Endothelial cell of umbilical vein (primary cell): ENCODE results near the gene GLI3. TPM values are rescaled to one million over a fixed set of nuclear protein-coding genes. Genes with fewer than 3 reads are reported as not detected.

Experiments used
- BruUV-seq: library from RNA; stranded (reverse); fragments of 400-500 nt; replicated peaks from 2 replicates; lab custom pipeline; 2021; lab: Mats Ljungman, UMichigan
- CTCF ChIA-PET: fragments of 300-600, 350-600 bp; sonication (Branson Sonifier 250); formaldehyde crosslinking; loops from one replicate; lab custom pipeline; 2021; ENCODE audit warnings: antibody characterized with exemption, inconsistent platforms; lab: Charles Lee
- POLR2A ChIA-PET: fragments of 300-600, 350-600 bp; sonication (Branson Sonifier 250); formaldehyde crosslinking; loops from one replicate; lab custom pipeline; 2021; ENCODE audit warnings: antibody characterized with exemption, inconsistent platforms; lab: Charles Lee
- DNase-seq: peaks from one replicate; pipeline ENCODE4 v3.0.0-alpha.2; 2011; ENCODE audit warnings: low read depth, low spot score
- FAIRE-seq: peaks from 2 replicates; lab custom pipeline; 2011; peaks lifted over from hg19 to GRCh38; lab: Jason Lieb, UNC
- H2AFZ ChIP-seq: 2 replicates; pipeline ENCODE4 v1.6.0; 2012; ENCODE audit warnings: low read depth, low read length, control low read depth, inconsistent platforms
- H3K27ac ChIP-seq: 2 replicates; pipeline ENCODE4 v1.5.1; 2011; ENCODE audit warnings: low read depth, mild to moderate bottlenecking, control low read depth, low read length, moderate library complexity; ENCODE audit not compliant: insufficient read depth
- H3K27me3 ChIP-seq, 2 experiments: 2 replicates each; pipeline versions ENCODE4 v1.6.0 to v1.6.1; 2011; ENCODE audit warnings: low read length in 2 of 2, mixed read lengths in 1 of 2; ENCODE audit not compliant: control insufficient read depth in 2 of 2, insufficient read depth in 2 of 2
- H3K36me3 ChIP-seq, 2 experiments: 2 replicates in 1 of 2; 3 replicates in 1 of 2; pipeline ENCODE4 v1.5.1; 2011; ENCODE audit warnings: low read length in 2 of 2, mild to moderate bottlenecking in 1 of 2, moderate library complexity in 1 of 2; ENCODE audit not compliant: control insufficient read depth in 2 of 2, insufficient read depth in 2 of 2; ENCODE audit errors: extremely low read depth in 1 of 2
- H3K4me1 ChIP-seq: 3 replicates; pipeline ENCODE4 v1.5.1; 2011; ENCODE audit warnings: mild to moderate bottlenecking, low read length; ENCODE audit not compliant: control insufficient read depth, insufficient read depth; ENCODE audit errors: extremely low read depth
- H3K4me2 ChIP-seq: 2 replicates; pipeline ENCODE4 v1.6.1; 2011; ENCODE audit warnings: low read length, control low read depth, mixed read lengths; ENCODE audit not compliant: insufficient read depth
- H3K4me3 ChIP-seq, 3 experiments: fragments of 200-600 bp in 1 of 3; sonication (generic), shearing (Covaris generic) in 1 of 3; replicated peaks in 1 of 3; 2 replicates each; pipeline ENCODE4 v1.5.1; 2011 to 2016; ENCODE audit warnings: control low read depth in 3 of 3, low read length in 3 of 3, mild to moderate bottlenecking in 2 of 3, inconsistent platforms in 1 of 3, low read depth in 1 of 3, moderate library complexity in 1 of 3; ENCODE audit not compliant: insufficient read depth in 1 of 3
- H3K79me2 ChIP-seq: 2 replicates; pipeline ENCODE4 v1.6.0; 2012; ENCODE audit warnings: low read length, inconsistent platforms; ENCODE audit not compliant: control insufficient read depth, insufficient read depth
- H3K9ac ChIP-seq: replicated peaks from 2 replicates; pipeline ENCODE3; 2011; ENCODE audit warnings: low read length, control low read depth; ENCODE audit not compliant: insufficient read depth; ENCODE audit errors: extremely low read depth
- H3K9me1 ChIP-seq: replicated peaks from 3 replicates; pipeline ENCODE4 v1.6.0; 2011; ENCODE audit warnings: mild to moderate bottlenecking, low read length; ENCODE audit not compliant: control insufficient read depth, insufficient read depth; ENCODE audit errors: extremely low read depth
- H3K9me3 ChIP-seq: replicated peaks from 2 replicates; pipeline ENCODE4 v1.5.1; 2012; ENCODE audit warnings: low read length, inconsistent platforms; ENCODE audit not compliant: control insufficient read depth, insufficient read depth
- H4K20me1 ChIP-seq: replicated peaks from 2 replicates; pipeline ENCODE3; 2011; ENCODE audit warnings: mild to moderate bottlenecking, low read length; ENCODE audit not compliant: control insufficient read depth, insufficient read depth; ENCODE audit errors: extremely low read depth
- CTCF ChIP-seq, 2 donors: IDR thresholded peaks; 1 replicate in 1 of 2; 2 replicates in 1 of 2; pipeline ENCODE4 v1.5.1; 2011; ENCODE audit warnings: low read length in 2 of 2, mild to moderate bottlenecking in 2 of 2, moderate library complexity in 2 of 2, control low read depth in 1 of 2, inconsistent platforms in 1 of 2, low read depth in 1 of 2; ENCODE audit not compliant: insufficient read depth in 1 of 2; ENCODE audit errors: extremely low read depth in 1 of 2
- JUN ChIP-seq: IDR thresholded peaks from 2 replicates; pipeline ENCODE4 v1.6.1; 2011; ENCODE audit warnings: borderline replicate concordance, low read depth; ENCODE audit not compliant: insufficient read length, insufficient read depth
- MAX ChIP-seq: IDR thresholded peaks from 2 replicates; pipeline ENCODE4 v1.6.1; 2011; ENCODE audit not compliant: insufficient read depth, insufficient read length
- MYC ChIP-seq: IDR thresholded peaks from one replicate; pipeline ENCODE4 v1.6.1; 2011; ENCODE audit warnings: mild to moderate bottlenecking, low read depth, low read length
- POLR2A ChIP-seq: IDR thresholded peaks from 2 replicates; pipeline ENCODE4 v1.6.1; 2012; ENCODE audit warnings: low read depth, mild to moderate bottlenecking, control low read depth, low read length
- dilution Hi-C: fragments of 300-500 bp; cut with MboI; formaldehyde crosslinking; loops from one replicate; pipeline ENCODE4 v1.15.0; 2019; ENCODE audit warnings: low sequenced_read_pairs; ENCODE audit not compliant: extremely low pct_ligation_motif_present
- intact Hi-C: fragments of 100-400 bp; cut with micrococcal nuclease; formaldehyde crosslinking; loops from one replicate; pipeline ENCODE4 v1.10.0; 2022
- polyA plus RNA-seq, 4 experiments: library from polyadenylated mRNA; depleted of rRNA in 3 of 4; stranded (reverse) in 3 of 4; unstranded in 1 of 4; fragments of >200 nt; gene quantifications; 2 replicates each; pipeline versions ENCODE4 v1.2.1 to v1.2.3, GENCODE V29; 2011 to 2012; ENCODE audit warnings: missing spikeins in 1 of 4
- total RNA-seq: library from RNA; stranded (reverse); gene quantifications from 2 replicates; pipeline ENCODE4 v1.2.3, GENCODE V29; 2021

Gene GLI3
- total and polyA plus RNA-seq, 2 donors (not counting 3 experiments of a cell fraction or from before 2014, with no cell fraction given) = 6.0 to 24.9 TPM

- no peak overlapping the region for H3K27ac ChIP-seq
- TF ChIP-seq MYC (no peak), JUN (no peak), MAX (no peak), POLR2A (no peak), CTCF (IDR thresholded peaks at IDR 0.05; ENCODE audit: extremely low read depth in 1 of 2, insufficient read depth in 1 of 2, low read depth in 1 of 2, low read length in 2 of 2) (no peak)
These were observed 242.3 kb downstream of the GLI3 start for GRCh38 chr7:41994746-41995110.

More at GRCh38 chr7:41994746-41995110, 242.3 kb downstream of the GLI3 start:
- Histone ChIP-seq H3K79me2 (no peaks in the 10 kb centered on the region), H3K9me3 (no peaks in the 10 kb centered on the region), H3K4me2 (no peak overlapping the region), H3K4me1 (peaks cover 54% of the 10 kb centered on the region), H4K20me1 (no peaks in the 10 kb centered on the region), H2AFZ (no peak overlapping the region), H3K36me3 (no peaks in the 10 kb centered on the region), H3K9ac (no peak overlapping the region), H3K4me3 (no peak overlapping the region), H3K9me1 (no peaks in the 10 kb centered on the region), H3K27me3 (no peaks in the 10 kb centered on the region)
- intact Hi-C loops = no loop called here
- no peak for DNase-seq
- no peak for FAIRE-seq
- BruUV-seq = no TSS peak
- dilution Hi-C loops = loop anchor here (25.0 kb wide), 1 partner anchor 243 kb away; the partner anchor contains the start of gene GLI3
- POLR2A ChIA-PET = no interaction called here
- CTCF ChIA-PET = no interaction called here
